Measurements from ENCODE around the gene NLRP1. TPM values are rescaled to one million over a fixed set of nuclear protein-coding genes. Genes with fewer than 3 reads are reported as not detected.

The NLRP1 gene
- total RNA-seq, 5 donors from 2014 or later (not counting 1 experiment from before 2014, with no cell fraction given), result 233 to 317 (median 243) TPM

DNA sequence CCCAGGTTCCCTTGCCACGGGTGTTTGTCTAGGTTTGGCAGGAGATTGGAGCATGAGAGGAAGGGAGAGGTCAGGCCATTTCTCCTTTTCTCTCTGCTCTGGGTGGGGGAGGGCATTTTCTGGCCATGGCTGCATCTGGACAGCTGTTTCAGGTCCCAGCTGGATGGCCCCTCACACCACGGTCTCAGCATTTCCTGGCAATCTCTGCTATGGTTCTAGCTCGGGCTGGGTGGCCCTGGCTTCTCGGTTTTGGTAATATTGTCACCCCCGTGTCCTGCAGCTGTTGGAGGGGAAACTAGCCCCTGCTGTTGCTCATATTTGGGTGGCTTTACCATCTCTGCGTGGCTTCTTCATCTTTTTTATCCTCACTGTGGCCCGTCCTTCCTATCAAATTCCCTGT is 11.5 kb upstream of the NLRP1 start:
- no peaks in the 10 kb centered on the region for H3K9me3 ChIP-seq
- DNase-seq, result no peak
- H3K36me3 Mint-ChIP-seq, result no peaks in the 10 kb centered on the region
- no peaks in the 10 kb centered on the region for H3K4me1 Mint-ChIP-seq
- no peaks in the 10 kb centered on the region for H3K36me3 ChIP-seq (ENCODE audit: control insufficient read depth in 2 of 2, extremely low read depth in 1 of 2, insufficient read depth in 1 of 2, low read length in 1 of 2)
- H3K27me3 Mint-ChIP-seq, result peaks cover 44 to 49% of the 10 kb centered on the region in 2 donors
- H3K4me1 ChIP-seq (ENCODE audit: control insufficient read depth in 1 of 2, extremely low read depth in 1 of 2, insufficient read depth in 2 of 2, low read length in 2 of 2), result peaks cover 0 to 4% of the 10 kb centered on the region in 2 experiments
- WGBS (ENCODE audit: insufficient coverage), result 63% methylated on average over 5 of the region's 7 CpGs
- ATAC-seq (replicated peaks in 1 of 4), result no peak
- H3K4me3 Mint-ChIP-seq, result no peak overlapping the region
- ChIA-PET CTCF (no interaction called here), POLR2A (no interaction called here)
- H3K27ac ChIP-seq (ENCODE audit: low read length), result no peak overlapping the region
- no peak overlapping the region for H3K4me3 ChIP-seq (ENCODE audit: control insufficient read depth in 1 of 2, extremely low read depth in 1 of 2, low read length in 1 of 2)
- H3K27me3 ChIP-seq (replicated peaks in 1 of 2; ENCODE audit: control insufficient read depth in 2 of 2, extremely low read depth in 1 of 2, insufficient read depth in 2 of 2, low read length in 1 of 2), result peaks cover 2 to 53% of the 10 kb centered on the region in 2 experiments
- H3K27ac Mint-ChIP-seq, result no peak overlapping the region
- no peaks in the 10 kb centered on the region for H3K9me3 Mint-ChIP-seq

DNA sequence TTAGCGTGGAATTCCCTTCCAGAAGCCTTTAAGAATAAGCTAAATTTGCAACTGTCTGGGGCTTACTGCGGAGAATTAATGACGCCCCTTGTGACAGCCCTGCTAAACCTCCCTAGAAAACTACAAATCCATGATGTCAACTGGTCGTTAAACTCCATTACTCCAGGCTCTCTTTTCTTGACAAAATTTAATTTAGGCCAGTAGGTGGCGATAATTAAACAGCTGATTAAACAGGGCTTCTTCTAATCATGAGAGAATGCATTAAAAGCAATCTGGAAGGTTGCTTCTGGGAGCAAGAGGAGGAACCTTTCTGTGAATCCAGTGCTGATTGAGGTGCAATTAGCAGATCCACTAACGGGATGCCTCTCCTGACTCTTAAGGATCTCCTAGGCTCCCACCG is 8.1 kb upstream of the NLRP1 start:
- H3K4me3 ChIP-seq (ENCODE audit: control insufficient read depth in 1 of 2, extremely low read depth in 1 of 2, low read length in 1 of 2), result no peak overlapping the region
- Mint-ChIP-seq H3K9me3 (no peaks in the 10 kb centered on the region), H3K36me3 (no peaks in the 10 kb centered on the region), H3K4me3 (no peak overlapping the region), H3K27me3 (peaks cover 22 to 28% of the 10 kb centered on the region in 2 donors), H3K27ac (no peak overlapping the region), H3K4me1 (peaks cover 1 to 3% (median 3%) of the 10 kb centered on the region in 3 donors)
- H3K27me3 ChIP-seq (replicated peaks in 1 of 2; ENCODE audit: control insufficient read depth in 2 of 2, extremely low read depth in 1 of 2, insufficient read depth in 2 of 2, low read length in 1 of 2), result peaks cover 0 to 30% of the 10 kb centered on the region in 2 experiments
- peak in 2 of 35 experiments; percentile 13 to 64 for DNase-seq
- WGBS (ENCODE audit: insufficient coverage), result no CpG with 5 or more reads among the region's 7 CpGs
- CTCF ChIA-PET, result interaction anchor here (0.6 to 2.0 kb wide), 9 partner anchors 10 to 880 kb away, joined by 3 to 13 read pairs (median 3); partner anchors contain the start of gene AIPL1 (in 1 of the 2)
- POLR2A ChIA-PET, result no interaction called here
- peak in 1 of 4 experiments; percentile 55 for ATAC-seq (replicated peaks in 1 of 4)
- H3K4me1 ChIP-seq (ENCODE audit: control insufficient read depth in 1 of 2, extremely low read depth in 1 of 2, insufficient read depth in 2 of 2, low read length in 2 of 2), result peaks cover 0 to 4% of the 10 kb centered on the region in 2 experiments
- no peaks in the 10 kb centered on the region for H3K9me3 ChIP-seq
- H3K36me3 ChIP-seq (ENCODE audit: control insufficient read depth in 2 of 2, extremely low read depth in 1 of 2, insufficient read depth in 1 of 2, low read length in 1 of 2), result no peaks in the 10 kb centered on the region
- H3K27ac ChIP-seq (ENCODE audit: low read length), result no peak overlapping the region

DNA sequence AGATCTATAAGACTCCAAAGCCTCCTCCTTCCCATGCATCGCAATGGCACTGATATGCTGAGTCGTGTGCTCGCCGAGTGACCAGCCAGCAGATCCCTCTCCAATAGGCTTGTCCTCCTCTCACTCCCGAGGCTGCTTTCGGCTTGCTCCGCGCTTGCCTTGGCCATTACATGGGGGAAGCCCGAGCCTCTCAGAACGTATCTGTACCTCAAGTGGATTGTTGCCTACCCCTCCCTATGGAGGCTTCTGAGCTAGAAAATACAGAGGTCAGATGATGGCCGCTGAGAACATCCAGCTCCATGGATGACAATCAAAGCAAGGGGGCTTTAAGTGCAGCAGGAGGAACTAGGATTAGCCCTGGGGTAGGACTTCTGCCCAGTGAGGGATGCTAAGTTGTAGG is 7.7 kb upstream of the NLRP1 start:
- POLR2A ChIA-PET, result no interaction called here
- no peaks in the 10 kb centered on the region for H3K36me3 ChIP-seq (ENCODE audit: control insufficient read depth in 2 of 2, extremely low read depth in 1 of 2, insufficient read depth in 1 of 2, low read length in 1 of 2)
- H3K4me3 Mint-ChIP-seq, result no peak overlapping the region
- H3K4me3 ChIP-seq (ENCODE audit: control insufficient read depth in 1 of 2, extremely low read depth in 1 of 2, low read length in 1 of 2), result no peak overlapping the region
- DNase-seq (no peak), ATAC-seq (replicated peaks in 1 of 4) (no peak)
- no peaks in the 10 kb centered on the region for H3K9me3 ChIP-seq
- no peak overlapping the region for H3K27ac ChIP-seq (ENCODE audit: low read length)
- no peaks in the 10 kb centered on the region for H3K36me3 Mint-ChIP-seq
- H3K27me3 ChIP-seq (replicated peaks in 1 of 2; ENCODE audit: control insufficient read depth in 2 of 2, extremely low read depth in 1 of 2, insufficient read depth in 2 of 2, low read length in 1 of 2), result peaks cover 0 to 29% of the 10 kb centered on the region in 2 experiments
- no peaks in the 10 kb centered on the region for H3K9me3 Mint-ChIP-seq
- H3K27me3 Mint-ChIP-seq, result peaks cover 18 to 24% of the 10 kb centered on the region in 2 donors
- no peak overlapping the region for H3K27ac Mint-ChIP-seq
- H3K4me1 Mint-ChIP-seq, result peaks cover 5 to 8% (median 7%) of the 10 kb centered on the region in 3 donors
- H3K4me1 ChIP-seq (ENCODE audit: control insufficient read depth in 1 of 2, extremely low read depth in 1 of 2, insufficient read depth in 2 of 2, low read length in 2 of 2), result peaks cover 3 to 8% of the 10 kb centered on the region in 2 experiments
- CTCF ChIA-PET, result interaction anchor here (0.7 to 2.0 kb wide), 9 partner anchors 9 to 880 kb away, joined by 3 to 13 read pairs (median 3); partner anchors contain the start of gene AIPL1 (in 1 of the 2)
- 83% methylated on average over 9 of the region's 11 CpGs for WGBS (ENCODE audit: insufficient coverage)

DNA sequence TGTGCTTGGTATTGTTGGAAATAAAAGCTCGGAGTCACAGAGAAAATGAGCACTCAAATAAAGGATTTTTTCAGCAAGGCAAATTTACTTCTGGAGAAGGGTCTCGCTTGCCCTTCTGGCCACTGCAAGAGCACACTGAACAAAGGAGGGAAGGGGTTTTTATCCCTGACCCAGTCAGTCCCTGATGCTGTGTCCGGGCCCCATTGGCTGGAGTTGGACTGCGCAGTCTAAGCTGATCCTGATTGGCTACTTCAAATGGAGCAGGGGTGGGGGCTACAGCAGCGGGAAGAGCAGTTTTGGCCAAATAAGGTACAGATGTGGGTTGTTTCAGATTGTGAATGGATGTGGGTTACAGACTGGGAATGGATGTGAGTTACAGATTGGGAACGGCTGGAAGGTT is 4.3 kb upstream of the NLRP1 start:
- ChIA-PET CTCF (interaction anchor here (0.6 to 1.1 kb wide), 4 partner anchors 82 to 853 kb away, joined by 3 to 4 read pairs (median 3); no protein-coding TSS in a partner anchor), POLR2A (no interaction called here)
- no peaks in the 10 kb centered on the region for H3K36me3 ChIP-seq (ENCODE audit: control insufficient read depth in 2 of 2, extremely low read depth in 1 of 2, insufficient read depth in 1 of 2, low read length in 1 of 2)
- no peak overlapping the region for H3K4me3 ChIP-seq (ENCODE audit: control insufficient read depth in 1 of 2, extremely low read depth in 1 of 2, low read length in 1 of 2)
- H3K9me3 ChIP-seq, result no peaks in the 10 kb centered on the region
- no peaks in the 10 kb centered on the region for H3K36me3 Mint-ChIP-seq
- H3K4me1 ChIP-seq (ENCODE audit: control insufficient read depth in 1 of 2, extremely low read depth in 1 of 2, insufficient read depth in 2 of 2, low read length in 2 of 2), result peaks cover 10 to 41% of the 10 kb centered on the region in 2 experiments
- H3K27me3 Mint-ChIP-seq, result peaks cover 0 to under 1% of the 10 kb centered on the region in 2 donors
- H3K9me3 Mint-ChIP-seq, result no peaks in the 10 kb centered on the region
- H3K4me1 Mint-ChIP-seq, result peaks cover 31 to 36% (median 35%) of the 10 kb centered on the region in 3 donors
- H3K27me3 ChIP-seq (replicated peaks in 1 of 2; ENCODE audit: control insufficient read depth in 2 of 2, extremely low read depth in 1 of 2, insufficient read depth in 2 of 2, low read length in 1 of 2), result peaks cover 0 to 16% of the 10 kb centered on the region in 2 experiments
- ATAC-seq (replicated peaks in 1 of 4) (no peak), DNase-seq (no peak)
- WGBS (ENCODE audit: insufficient coverage), result 87% methylated on average over 5 of the region's 6 CpGs
- no peak overlapping the region for H3K27ac ChIP-seq (ENCODE audit: low read length)
- H3K4me3 Mint-ChIP-seq, result no peak overlapping the region
- H3K27ac Mint-ChIP-seq, result no peak overlapping the region

DNA sequence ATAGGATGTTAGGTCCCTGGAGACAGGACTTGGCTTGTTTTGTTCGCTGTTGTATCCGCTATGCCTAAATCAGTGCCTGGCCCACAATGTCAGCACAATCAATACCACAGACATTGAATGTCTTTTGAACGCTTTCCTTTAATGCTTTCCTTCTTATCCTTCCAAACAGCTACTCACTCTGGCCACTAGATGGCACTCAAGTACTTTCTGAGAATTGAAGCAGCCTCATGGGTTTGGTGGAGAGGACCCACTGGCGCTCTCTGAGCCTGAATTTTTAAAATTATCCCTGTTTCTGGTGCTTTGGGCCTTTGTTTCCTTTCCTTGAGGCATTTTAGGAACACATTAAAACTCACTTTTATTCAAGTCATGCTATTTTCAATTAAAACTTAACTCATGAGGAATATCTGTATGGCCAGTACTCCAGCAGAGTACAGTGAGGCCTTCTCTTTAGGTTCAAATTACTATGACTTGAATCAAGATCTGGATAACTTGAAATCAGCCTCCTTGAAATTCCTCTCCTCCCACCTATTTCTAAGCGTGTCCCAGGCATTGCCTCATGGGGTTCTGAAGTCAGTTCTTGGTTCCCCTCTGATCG is 3.2 kb upstream of the NLRP1 start:
- peaks cover 38 to 44% (median 44%) of the 10 kb centered on the region in 3 donors for H3K4me1 Mint-ChIP-seq
- ATAC-seq (replicated peaks in 1 of 4) (no peak), DNase-seq (peak in 29 of 35 experiments; percentile 21 to 90 (median 45))
- 62% methylated on average over 3 of the region's 6 CpGs for WGBS (ENCODE audit: insufficient coverage)
- no peak overlapping the region for H3K4me3 ChIP-seq (ENCODE audit: control insufficient read depth in 1 of 2, extremely low read depth in 1 of 2, low read length in 1 of 2)
- peaks cover 6% of the 10 kb centered on the region for H3K36me3 Mint-ChIP-seq
- no peak overlapping the region for H3K27ac ChIP-seq (ENCODE audit: low read length)
- H3K4me1 ChIP-seq (ENCODE audit: control insufficient read depth in 1 of 2, extremely low read depth in 1 of 2, insufficient read depth in 2 of 2, low read length in 2 of 2), result peaks cover 20 to 51% of the 10 kb centered on the region in 2 experiments
- no peaks in the 10 kb centered on the region for H3K27me3 Mint-ChIP-seq
- ChIA-PET POLR2A (interaction anchor here in 1 of 2 donors (0.6 kb wide), 1 partner anchor 865 kb away, joined by 3 read pairs; no protein-coding TSS in a partner anchor), CTCF (interaction anchor here (0.9 to 1.2 kb wide), 5 partner anchors 117 to 1417 kb away, joined by 3 to 15 read pairs (median 3); no protein-coding TSS in a partner anchor)
- H3K36me3 ChIP-seq (ENCODE audit: control insufficient read depth in 2 of 2, extremely low read depth in 1 of 2, insufficient read depth in 1 of 2, low read length in 1 of 2), result no peaks in the 10 kb centered on the region
- peaks cover 0 to 6% of the 10 kb centered on the region in 2 experiments for H3K27me3 ChIP-seq (replicated peaks in 1 of 2; ENCODE audit: control insufficient read depth in 2 of 2, extremely low read depth in 1 of 2, insufficient read depth in 2 of 2, low read length in 1 of 2)
- peak overlapping the region; percentile 1 to 70 (median 44) for H3K4me3 Mint-ChIP-seq
- H3K9me3 ChIP-seq, result no peaks in the 10 kb centered on the region
- H3K27ac Mint-ChIP-seq, result peak overlapping the region; percentile 95 to 98
- H3K9me3 Mint-ChIP-seq, result no peaks in the 10 kb centered on the region

DNA sequence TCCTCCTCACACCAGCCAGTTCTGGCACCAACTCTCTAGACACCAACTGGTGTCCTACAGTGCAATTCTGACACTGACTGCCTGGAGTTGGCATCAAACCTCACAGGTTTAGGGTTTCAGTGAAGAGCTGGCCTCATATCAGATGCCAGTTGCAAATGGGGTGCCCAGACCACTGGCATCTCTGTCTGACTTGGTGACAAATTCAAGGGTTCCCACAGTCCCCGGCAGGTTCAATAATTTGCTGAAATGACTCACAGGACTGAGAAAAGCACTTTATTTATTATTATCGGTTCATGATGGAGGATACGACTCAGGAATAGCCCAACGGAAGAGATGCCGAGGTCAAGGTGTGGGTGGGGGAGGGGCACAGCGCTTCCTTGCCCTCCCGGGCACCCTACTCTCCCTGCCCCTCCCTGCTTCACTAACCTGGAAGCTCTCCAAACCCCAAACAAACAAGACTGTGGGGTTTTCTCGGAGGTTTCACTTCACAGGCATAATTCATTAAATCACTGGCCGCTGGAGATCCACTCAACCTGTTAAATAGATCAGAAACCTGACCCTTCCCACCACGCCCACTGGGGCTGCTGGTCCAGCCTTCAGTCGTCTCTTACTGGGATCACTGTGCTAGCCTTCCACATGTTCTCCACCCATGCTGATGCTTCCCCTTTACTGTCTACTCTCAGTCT is 1.7 kb upstream of the NLRP1 start:
- no peak for ATAC-seq (replicated peaks in 1 of 4)
- H3K27ac ChIP-seq (ENCODE audit: low read length), result peak overlapping the region; percentile 88

More for the DNA sequence above, 1.7 kb upstream of the NLRP1 start:
- Histone ChIP-seq H3K4me3 (ENCODE audit: control insufficient read depth in 1 of 2, extremely low read depth in 1 of 2, low read length in 1 of 2) (no peak overlapping the region), H3K36me3 (ENCODE audit: control insufficient read depth in 2 of 2, extremely low read depth in 1 of 2, insufficient read depth in 1 of 2, low read length in 1 of 2) (peaks cover 0 to 15% of the 10 kb centered on the region in 2 donors), H3K27me3 (replicated peaks in 1 of 2; ENCODE audit: control insufficient read depth in 2 of 2, extremely low read depth in 1 of 2, insufficient read depth in 2 of 2, low read length in 1 of 2) (no peaks in the 10 kb centered on the region), H3K9me3 (no peaks in the 10 kb centered on the region), H3K4me1 (ENCODE audit: control insufficient read depth in 1 of 2, extremely low read depth in 1 of 2, insufficient read depth in 2 of 2, low read length in 2 of 2) (peaks cover 31 to 63% of the 10 kb centered on the region in 2 experiments)
- H3K4me3 Mint-ChIP-seq, result peak overlapping the region; percentile 5 to 96 (median 25)
- 37% methylated on average over 5 of the region's 11 CpGs for WGBS (ENCODE audit: insufficient coverage)
- ChIA-PET POLR2A (no interaction called here), CTCF (interaction anchor here in 1 of 2 donors (0.9 kb wide), 1 partner anchor 120 kb away, joined by 6 read pairs; no protein-coding TSS in a partner anchor)
- peak overlapping the region; percentile 98 to 99 for H3K27ac Mint-ChIP-seq
- no peaks in the 10 kb centered on the region for H3K9me3 Mint-ChIP-seq
- H3K27me3 Mint-ChIP-seq, result no peaks in the 10 kb centered on the region
- peak in 1 of 35 experiments; percentile 49 for DNase-seq
- peaks cover 54 to 59% (median 59%) of the 10 kb centered on the region in 3 donors for H3K4me1 Mint-ChIP-seq
- peaks cover 19% of the 10 kb centered on the region for H3K36me3 Mint-ChIP-seq

All from T-cell (primary cell).